DMS 273 (cell line): ENCODE results near the gene IRF9.

Experiments
- DNase-seq: peaks from one replicate; lab custom pipeline; 2025; ENCODE audit not compliant: unreplicated experiment; lab: John Stamatoyannopoulos, UW

The IRF9 gene

GRCh38 chr14:24147761-24148428 lies 13.2 kb upstream of the IRF9 start:
- peak; percentile 66 for DNase-seq

GRCh38 chr14:24149302-24149969 lies 11.6 kb upstream of the IRF9 start:
- DNase-seq = no peak

- DNase-seq = no peak
Measured at GRCh38 chr14:24150061-24150460, 11.0 kb upstream of the IRF9 start.

GRCh38 chr14:24150567-24150966 lies 10.5 kb upstream of the IRF9 start:
- no peak for DNase-seq

- no peak for DNase-seq
Measured at GRCh38 chr14:24150993-24151392, 10.1 kb upstream of the IRF9 start.

- no peak for DNase-seq
Measured at GRCh38 chr14:24151404-24152080, 9.5 kb upstream of the IRF9 start.

- peak; percentile 42 for DNase-seq
Measured at GRCh38 chr14:24155100-24155499, 6.0 kb upstream of the IRF9 start.

GRCh38 chr14:24156840-24157239 lies 4.2 kb upstream of the IRF9 start:
- DNase-seq = no peak

- no peak for DNase-seq
Measured at GRCh38 chr14:24157331-24157730, 3.7 kb upstream of the IRF9 start.

GRCh38 chr14:24159777-24160498 lies 1.1 kb upstream of the IRF9 start:
- DNase-seq = no peak

GRCh38 chr14:24160499-24160849 lies 591 bp upstream of the IRF9 start:
- DNase-seq = no peak

GRCh38 chr14:24162093-24162492 lies 1.0 kb downstream of the IRF9 start:
- DNase-seq = no peak

GRCh38 chr14:24164518-24164991 lies 3.5 kb downstream of the IRF9 start:
- DNase-seq = no peak

GRCh38 chr14:24165785-24166184 lies 4.7 kb downstream of the IRF9 start:
- no peak for DNase-seq

- DNase-seq = no peak
Measured at GRCh38 chr14:24167469-24168114, 6.5 kb downstream of the IRF9 start.

- DNase-seq = peak; percentile 99
Measured at GRCh38 chr14:24171422-24172260, 10.6 kb downstream of the IRF9 start, which contains the start of gene REC8. REC8 (plus strand) TSS chr14:24172080; CDS start chr14:24172553, 473 bp downstream.

- peak; percentile 75 for DNase-seq
Measured at GRCh38 chr14:24172261-24172860, 11.3 kb downstream of the IRF9 start.

- peak; percentile 54 for DNase-seq
Measured at GRCh38 chr14:24172871-24173281, 11.8 kb downstream of the IRF9 start.

- DNase-seq = no peak
Measured at GRCh38 chr14:24176599-24176998, 15.5 kb downstream of the IRF9 start.
